Type B pancreatic cell (in vitro differentiated cells): ENCODE data around the gene CLDN15. TPM values are rescaled to one million over a fixed set of nuclear protein-coding genes. Genes with fewer than 3 reads are reported as not detected.
"Not testable (repeated sequence)": the region's sequence is repeated elsewhere in the genome, so short reads cannot be mapped to it uniquely, and the experiment has no call there.

ENCODE experiments used
- DNase-seq: peaks from one replicate; pipeline ENCODE4 v3.0.0; 2021; ENCODE audit warnings: mixed read lengths; ENCODE audit not compliant: unreplicated experiment; ENCODE audit errors: extremely low spot score
- H3K27ac Mint-ChIP-seq: 2 replicates; pipeline ENCODE4 v1.8.0; 2021; ENCODE audit warnings: mild to moderate bottlenecking, mixed read lengths
- H3K27me3 Mint-ChIP-seq: 2 replicates; pipeline ENCODE4 v1.8.0; 2021; ENCODE audit warnings: mixed read lengths
- H3K36me3 Mint-ChIP-seq: 2 replicates; pipeline ENCODE4 v1.8.0; 2021; ENCODE audit warnings: mixed read lengths
- H3K4me1 Mint-ChIP-seq: one replicate; pipeline ENCODE4 v1.8.0; 2021; ENCODE audit warnings: mixed read lengths; ENCODE audit not compliant: unreplicated experiment
- H3K4me3 Mint-ChIP-seq: 2 replicates; pipeline ENCODE4 v1.8.0; 2021; ENCODE audit warnings: mild to moderate bottlenecking, mixed read lengths
- H3K9me3 Mint-ChIP-seq: 2 replicates; pipeline ENCODE4 v1.8.0; 2021; ENCODE audit warnings: mixed read lengths
- total RNA-seq: library from RNA; stranded (reverse); gene quantifications from 2 replicates; pipeline ENCODE4 v1.2.1, GENCODE V29; 2021; ENCODE audit warnings: low replicate concordance
- TF ChIP-seq, protein P1 (sequence below): fragments of 200-600 bp; sonication (generic); conservative IDR thresholded peaks from 2 replicates; pipeline ENCODE4 v1.5.0; 2021; ENCODE audit warnings: antibody characterized with exemption, mild to moderate bottlenecking

Gene CLDN15
- total RNA-seq, 1 donor from 2014 or later: 16.3 TPM

DNA sequence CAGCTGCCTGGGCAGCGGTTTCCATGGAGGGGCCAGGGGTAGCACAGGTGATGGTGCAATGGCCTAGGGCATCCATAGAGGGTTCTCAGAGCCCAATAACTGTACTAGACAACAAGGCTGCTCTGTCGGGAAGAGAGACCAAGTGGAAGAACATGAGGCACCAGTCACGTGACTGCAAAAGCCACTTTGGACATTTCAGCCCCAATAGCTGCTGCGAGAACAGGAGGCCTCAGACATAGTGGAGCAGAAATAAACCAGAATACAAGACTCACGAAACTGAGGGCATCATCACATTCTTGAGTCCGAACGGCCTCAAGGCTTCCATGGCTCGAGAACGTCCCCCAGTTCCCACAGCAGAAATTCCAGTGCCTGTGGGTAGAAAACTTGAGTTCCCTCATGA is 39.6 kb upstream of the CLDN15 start:
- no peak for DNase-seq
- no peaks in the 10 kb centered on the region for H3K9me3 Mint-ChIP-seq
- no peak overlapping the region for H3K27ac Mint-ChIP-seq
- no peak overlapping the region for H3K4me3 Mint-ChIP-seq
- no peaks in the 10 kb centered on the region for H3K4me1 Mint-ChIP-seq
- TF ChIP-seq, protein P1, sequence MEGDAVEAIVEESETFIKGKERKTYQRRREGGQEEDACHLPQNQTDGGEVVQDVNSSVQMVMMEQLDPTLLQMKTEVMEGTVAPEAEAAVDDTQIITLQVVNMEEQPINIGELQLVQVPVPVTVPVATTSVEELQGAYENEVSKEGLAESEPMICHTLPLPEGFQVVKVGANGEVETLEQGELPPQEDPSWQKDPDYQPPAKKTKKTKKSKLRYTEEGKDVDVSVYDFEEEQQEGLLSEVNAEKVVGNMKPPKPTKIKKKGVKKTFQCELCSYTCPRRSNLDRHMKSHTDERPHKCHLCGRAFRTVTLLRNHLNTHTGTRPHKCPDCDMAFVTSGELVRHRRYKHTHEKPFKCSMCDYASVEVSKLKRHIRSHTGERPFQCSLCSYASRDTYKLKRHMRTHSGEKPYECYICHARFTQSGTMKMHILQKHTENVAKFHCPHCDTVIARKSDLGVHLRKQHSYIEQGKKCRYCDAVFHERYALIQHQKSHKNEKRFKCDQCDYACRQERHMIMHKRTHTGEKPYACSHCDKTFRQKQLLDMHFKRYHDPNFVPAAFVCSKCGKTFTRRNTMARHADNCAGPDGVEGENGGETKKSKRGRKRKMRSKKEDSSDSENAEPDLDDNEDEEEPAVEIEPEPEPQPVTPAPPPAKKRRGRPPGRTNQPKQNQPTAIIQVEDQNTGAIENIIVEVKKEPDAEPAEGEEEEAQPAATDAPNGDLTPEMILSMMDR: no peak
- peaks cover 16% of the 10 kb centered on the region for H3K27me3 Mint-ChIP-seq
- no peaks in the 10 kb centered on the region for H3K36me3 Mint-ChIP-seq

- TF ChIP-seq, protein P1: no peak
- Mint-ChIP-seq H3K27me3 (peaks cover 12% of the 10 kb centered on the region), H3K9me3 (no peaks in the 10 kb centered on the region), H3K27ac (no peak overlapping the region), H3K4me1 (no peaks in the 10 kb centered on the region), H3K4me3 (no peak overlapping the region), H3K36me3 (no peaks in the 10 kb centered on the region)
- DNase-seq: no peak
These were observed 35.6 kb upstream of the CLDN15 start for GRCh38 chr7:101273206-101273605.

- DNase-seq: no peak
- H3K4me3 Mint-ChIP-seq: no peak overlapping the region
- no peak overlapping the region for H3K27ac Mint-ChIP-seq
- peaks cover 4% of the 10 kb centered on the region for H3K27me3 Mint-ChIP-seq
- no peaks in the 10 kb centered on the region for H3K36me3 Mint-ChIP-seq
- H3K9me3 Mint-ChIP-seq: no peaks in the 10 kb centered on the region
- TF ChIP-seq, protein P1: no peak
- H3K4me1 Mint-ChIP-seq: no peaks in the 10 kb centered on the region
These were observed 33.4 kb upstream of the CLDN15 start for GRCh38 chr7:101271021-101271420.

DNA sequence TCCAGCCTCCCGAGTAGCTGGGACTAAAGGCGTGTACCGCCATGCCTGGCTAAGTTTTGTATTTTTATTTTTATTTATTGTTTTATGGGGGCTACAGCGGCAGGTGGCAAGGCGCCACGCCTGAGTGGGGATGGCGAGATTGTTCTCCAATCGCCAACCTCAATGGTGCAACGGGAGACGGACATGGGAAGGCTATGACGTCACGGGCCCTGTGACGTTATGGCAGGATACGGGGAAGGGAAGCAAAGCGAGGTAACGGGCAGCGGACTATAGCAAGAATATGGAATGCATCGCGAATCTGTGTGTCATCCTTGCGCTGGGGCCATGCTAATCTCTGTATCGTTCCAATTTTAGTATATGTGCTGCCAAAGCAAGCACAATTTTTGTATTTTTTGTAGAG is 32.1 kb upstream of the CLDN15 start:
- Mint-ChIP-seq H3K27me3 (peaks cover 4% of the 10 kb centered on the region), H3K27ac (no peak overlapping the region), H3K4me3 (no peak overlapping the region), H3K36me3 (no peaks in the 10 kb centered on the region), H3K4me1 (no peaks in the 10 kb centered on the region), H3K9me3 (no peaks in the 10 kb centered on the region)
- DNase-seq: no peak
- TF ChIP-seq, protein P1: no peak

GRCh38 chr7:101265622-101266516 is 28.3 kb upstream of the CLDN15 start:
- Mint-ChIP-seq H3K4me3 (no peak overlapping the region), H3K27ac (no peak overlapping the region)

GRCh38 chr7:101264102-101264706 is 26.6 kb upstream of the CLDN15 start:
- not testable (repeated sequence) for H3K36me3 Mint-ChIP-seq, DNase-seq, H3K27me3 Mint-ChIP-seq, H3K27ac Mint-ChIP-seq, H3K4me3 Mint-ChIP-seq, H3K4me1 Mint-ChIP-seq, H3K9me3 Mint-ChIP-seq

More at GRCh38 chr7:101265622-101266516, 28.3 kb upstream of the CLDN15 start:
- DNase-seq: no peak
- TF ChIP-seq, protein P1: no peak
- Mint-ChIP-seq H3K9me3 (no peaks in the 10 kb centered on the region), H3K27me3 (no peaks in the 10 kb centered on the region), H3K4me1 (no peaks in the 10 kb centered on the region), H3K36me3 (no peaks in the 10 kb centered on the region)
